Bone marrow (tissue), 2 donors: Measurements from ENCODE around the gene NGF.
"Not testable (repeated sequence)": the region's sequence is repeated elsewhere in the genome, so short reads cannot be mapped to it uniquely, and the experiment has no call there.

Experiments
- DNase-seq, 2 donors: peaks; one replicate each; lab custom pipeline; 2025; lab: John Stamatoyannopoulos, UW

NGF gene

GRCh38 chr1:115309504-115309903 is 28.5 kb downstream of the NGF start:
- DNase-seq, result not testable (repeated sequence)

GRCh38 chr1:115308969-115309368 is 29.1 kb downstream of the NGF start:
- DNase-seq, result no peak

GRCh38 chr1:115307661-115308060 is 30.4 kb downstream of the NGF start:
- no peak for DNase-seq

GRCh38 chr1:115306146-115306545 is 31.9 kb downstream of the NGF start:
- DNase-seq, result no peak

- DNase-seq, result no peak
Observed at GRCh38 chr1:115303364-115303763, 34.7 kb downstream of the NGF start.

GRCh38 chr1:115302390-115302961 is 35.6 kb downstream of the NGF start:
- no peak for DNase-seq

GRCh38 chr1:115301438-115302020 is 36.5 kb downstream of the NGF start:
- no peak for DNase-seq

GRCh38 chr1:115300087-115300876 is 37.8 kb downstream of the NGF start:
- DNase-seq, result no peak

GRCh38 chr1:115299266-115299665 is 38.8 kb downstream of the NGF start:
- no peak for DNase-seq

- no peak for DNase-seq
Observed at GRCh38 chr1:115296981-115297380, 41.1 kb downstream of the NGF start.

GRCh38 chr1:115295904-115296696 is 41.9 kb downstream of the NGF start:
- DNase-seq, result no peak

GRCh38 chr1:115293899-115294298 is 44.1 kb downstream of the NGF start:
- DNase-seq, result no peak

- DNase-seq, result no peak
Observed at GRCh38 chr1:115293006-115293405, 45.0 kb downstream of the NGF start.

- no peak for DNase-seq
Observed at GRCh38 chr1:115291741-115292140, 46.3 kb downstream of the NGF start.

GRCh38 chr1:115289940-115290339 is 48.1 kb downstream of the NGF start:
- no peak for DNase-seq

- DNase-seq, result no peak
Observed at GRCh38 chr1:115288591-115289198, 49.4 kb downstream of the NGF start.

- no peak for DNase-seq
Observed at GRCh38 chr1:115286431-115287205, 51.4 kb downstream of the NGF start.

GRCh38 chr1:115284209-115284608 is 53.8 kb downstream of the NGF start:
- no peak for DNase-seq

GRCh38 chr1:115283681-115284146 is 54.3 kb downstream of the NGF start:
- DNase-seq, result no peak

- no peak for DNase-seq
Observed at GRCh38 chr1:115283249-115283648, 54.8 kb downstream of the NGF start.

GRCh38 chr1:115282807-115283208 is 55.2 kb downstream of the NGF start:
- DNase-seq, result peak in 1 of 2 donors; percentile 2
